GM12892 (cell line): ENCODE data around the gene ACSM6.

Source experiments
- DNase-seq: peaks from one replicate; pipeline ENCODE4 v3.0.0; 2011; ENCODE audit not compliant: insufficient read length
- FAIRE-seq: peaks from 2 replicates; lab custom pipeline; 2011; peaks lifted over from hg19 to GRCh38; lab: Jason Lieb, UNC
- POLR2A ChIP-seq: IDR thresholded peaks from 2 replicates; pipeline ENCODE4 v1.6.1; 2011; ENCODE audit warnings: low read depth, low read length, control low read depth
- POLR2AphosphoS5 ChIP-seq: IDR thresholded peaks from 2 replicates; pipeline ENCODE4 v1.6.1; 2011; ENCODE audit warnings: low read depth, low read length, control low read depth
- TAF1 ChIP-seq: IDR thresholded peaks from 2 replicates; pipeline ENCODE4 v1.6.1; 2011; ENCODE audit warnings: low read depth, mild to moderate bottlenecking, control low read depth, low read length, borderline replicate concordance

Gene ACSM6

GRCh38 chr10:95266674-95267095, 72.6 kb downstream of the ACSM6 start:
- TF ChIP-seq TAF1 (no peak), POLR2AphosphoS5 (no peak)
- DNase-seq: no peak
- peak; percentile 48 for FAIRE-seq

DNA sequence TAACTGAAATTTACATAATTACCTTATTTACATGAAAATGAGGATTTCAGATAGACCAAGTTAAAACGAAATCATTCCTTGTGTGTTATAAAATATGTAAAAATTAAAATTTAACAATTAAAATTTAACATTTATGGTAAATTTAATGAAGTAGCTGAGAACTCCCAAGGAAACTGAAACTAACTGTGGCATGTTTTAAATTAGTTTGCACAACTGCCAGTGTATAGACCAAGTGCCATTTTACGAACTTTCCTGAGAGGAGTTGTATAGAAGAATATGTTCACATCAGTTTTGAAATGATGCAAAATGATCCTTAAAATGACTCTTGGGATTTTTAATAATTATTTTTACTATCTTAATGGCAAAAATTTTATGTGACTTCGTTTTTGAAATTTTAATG, 73.2 kb downstream of the ACSM6 start:
- no peak for FAIRE-seq
- no peak for DNase-seq
- TF ChIP-seq POLR2A: no peak

- DNase-seq: no peak
- no peak for FAIRE-seq
- TF ChIP-seq TAF1: no peak
- TF ChIP-seq POLR2AphosphoS5: no peak
- TF ChIP-seq POLR2A: no peak
These were observed 74.4 kb downstream of the ACSM6 start for GRCh38 chr10:95268438-95268837.

- TF ChIP-seq POLR2AphosphoS5: no peak
- no peak for TF ChIP-seq TAF1
- TF ChIP-seq POLR2A: no peak
- DNase-seq: no peak
- FAIRE-seq: no peak
These were observed 79.6 kb downstream of the ACSM6 start for GRCh38 chr10:95273393-95274312.

- no peak for FAIRE-seq
These were observed 81.8 kb downstream of the ACSM6 start for GRCh38 chr10:95275726-95276366.

GRCh38 chr10:95276367-95277200, 82.5 kb downstream of the ACSM6 start:
- TF ChIP-seq POLR2A (no peak), POLR2AphosphoS5 (no peak), TAF1 (no peak)
- FAIRE-seq (no peak), DNase-seq (no peak)

More at GRCh38 chr10:95275726-95276366, 81.8 kb downstream of the ACSM6 start:
- TF ChIP-seq TAF1: no peak
- DNase-seq: no peak

- DNase-seq: no peak
- no peak for FAIRE-seq
- TF ChIP-seq POLR2AphosphoS5 (no peak), TAF1 (no peak)
These were observed 83.1 kb downstream of the ACSM6 start for GRCh38 chr10:95277201-95277570.

GRCh38 chr10:95277614-95278013, 83.6 kb downstream of the ACSM6 start:
- TF ChIP-seq POLR2A (no peak), POLR2AphosphoS5 (no peak), TAF1 (no peak)
- DNase-seq: no peak
- FAIRE-seq: peak; percentile 40
